GM19467 (cell line): ENCODE measurements around the gene CETN3.

Experiments
- ATAC-seq: cut with Tn5 transposase; IDR thresholded peaks from one replicate; pipeline ENCODE4 v1.9.1; 2021; ENCODE audit warnings: mild to moderate bottlenecking, moderate library complexity; ENCODE audit not compliant: unreplicated experiment

The CETN3 gene

GRCh38 chr5:90409318-90410177, at the start of gene CETN3:
Gene CETN3 (minus strand): TSS chr5:90409756. CDS start chr5:90409661, 95 bp downstream.
- peak; percentile 95 for ATAC-seq

DNA sequence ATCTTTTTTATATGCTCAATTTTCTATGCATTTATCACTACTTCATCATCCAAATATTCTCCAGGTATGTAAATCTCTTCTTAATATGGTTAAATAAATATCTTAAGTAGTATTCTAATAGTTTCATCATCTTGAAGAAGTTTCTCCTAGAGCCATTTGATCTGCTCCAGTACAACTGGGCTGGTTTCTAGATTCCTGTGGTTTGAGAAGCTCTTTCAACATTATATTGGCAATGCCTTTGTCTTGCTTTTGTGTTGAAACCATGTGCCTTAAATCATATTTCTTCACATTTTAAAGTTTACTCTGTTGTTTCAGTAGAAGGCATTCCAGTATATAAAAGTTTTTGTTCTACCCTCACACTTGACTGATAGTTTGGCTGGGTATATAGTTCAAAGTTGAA, 37.4 kb upstream of the CETN3 start:
- ATAC-seq: no peak

DNA sequence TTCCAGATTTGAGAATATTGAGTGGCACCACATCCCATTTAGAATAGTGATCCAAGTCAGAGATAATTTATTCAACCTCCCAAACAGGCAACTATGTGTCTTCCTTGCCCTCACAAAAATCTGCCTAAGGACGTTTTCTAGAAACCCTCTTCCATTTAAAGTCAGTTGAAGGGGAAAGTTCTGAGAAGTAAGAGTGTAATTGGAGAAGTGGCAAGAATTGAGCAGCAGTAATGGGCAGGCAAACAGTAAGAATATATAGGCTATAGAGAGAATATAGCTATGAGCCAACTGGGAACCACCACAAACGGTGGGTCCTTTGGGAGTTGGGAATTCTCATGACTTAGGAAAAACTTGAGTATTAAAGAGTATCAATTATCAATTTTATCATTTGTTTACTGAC, 31.1 kb upstream of the CETN3 start:
- ATAC-seq: no peak

DNA sequence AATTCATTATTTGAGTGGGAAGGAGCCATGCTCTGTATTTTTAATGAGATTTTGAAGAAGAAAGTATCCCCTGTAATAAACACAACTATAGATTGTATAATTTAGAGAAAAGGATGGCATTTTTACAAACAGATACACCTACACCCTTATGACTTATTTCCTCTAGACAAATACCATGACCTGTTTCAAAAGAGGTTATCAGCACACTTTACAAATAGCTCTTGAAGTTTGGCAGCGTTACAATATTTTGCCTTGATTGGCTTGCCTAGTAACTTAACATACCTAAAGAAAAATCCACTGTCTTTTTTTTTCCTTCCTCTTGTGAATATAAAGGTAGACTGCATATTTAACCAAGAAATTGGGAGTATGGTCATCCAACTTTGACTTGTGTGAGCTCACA, 28.5 kb upstream of the CETN3 start:
- no peak for ATAC-seq

DNA sequence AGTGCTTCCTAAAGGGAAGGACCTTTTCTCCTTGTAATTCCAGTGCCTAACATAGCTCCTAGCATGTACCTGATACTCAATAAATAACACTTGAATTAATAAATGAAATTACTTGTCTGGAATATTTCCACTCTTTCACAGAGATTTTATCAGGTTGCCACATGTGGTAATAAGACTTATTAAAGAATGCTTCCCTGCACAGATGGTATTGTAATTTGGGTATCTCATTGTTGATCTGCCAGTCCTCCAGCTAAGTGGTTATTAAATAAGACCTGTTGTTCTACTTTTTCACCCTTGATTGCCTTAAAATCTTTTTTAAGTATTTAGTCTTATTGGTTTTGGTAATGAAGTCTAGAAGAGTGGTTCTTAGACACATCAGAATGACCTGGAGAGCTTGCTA, 28.1 kb upstream of the CETN3 start:
- ATAC-seq: no peak

DNA sequence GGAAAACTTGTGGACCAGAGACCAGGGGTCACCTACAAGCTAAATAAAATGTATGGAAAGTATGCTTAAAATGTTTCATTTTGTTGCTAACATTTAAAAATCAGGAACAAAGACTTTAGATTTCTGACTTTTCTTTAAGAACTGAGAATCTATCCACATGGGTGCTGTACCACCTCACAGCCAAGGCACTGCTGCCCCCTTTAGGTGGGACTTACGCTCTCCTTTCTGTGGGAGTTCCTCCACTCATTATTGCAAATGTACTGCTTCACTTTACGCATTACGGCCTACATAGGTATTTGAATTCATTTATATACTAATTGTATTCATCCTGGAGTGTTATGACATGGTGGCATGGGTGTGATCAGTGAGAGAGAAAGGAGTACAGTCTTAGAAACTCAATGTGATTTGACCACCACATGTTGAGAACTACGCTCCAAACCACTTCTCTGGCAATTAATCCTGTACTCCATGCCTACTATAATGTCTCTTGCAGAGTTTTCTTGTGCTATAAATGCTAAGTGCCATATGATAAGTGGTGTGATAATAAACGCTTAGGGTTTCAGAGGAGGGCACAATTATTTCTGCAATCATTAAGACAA, 24.7 kb upstream of the CETN3 start:
- ATAC-seq: peak; percentile 66

GRCh38 chr5:90424245-90424644, 14.7 kb upstream of the CETN3 start:
- ATAC-seq: peak; percentile 72

DNA sequence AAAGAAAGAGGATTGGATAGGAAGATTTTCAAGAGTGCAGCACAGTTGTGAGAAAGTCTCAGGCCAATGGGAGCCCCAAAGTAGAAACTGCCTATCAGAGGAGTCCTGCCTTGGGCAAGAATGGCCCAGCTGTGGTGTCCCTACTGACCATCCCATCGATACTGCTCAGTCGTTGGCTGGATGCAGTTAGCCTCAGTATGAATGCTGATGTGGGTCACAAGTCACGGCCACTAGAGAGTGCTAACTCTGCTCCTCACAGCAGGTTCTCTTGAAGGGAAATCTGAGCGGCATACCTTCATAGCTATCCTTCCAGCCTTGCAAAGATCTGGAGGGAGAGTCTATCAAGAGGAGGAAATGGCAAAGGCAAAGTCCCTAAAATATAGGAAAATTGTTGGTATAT, 11.6 kb upstream of the CETN3 start:
- no peak for ATAC-seq

DNA sequence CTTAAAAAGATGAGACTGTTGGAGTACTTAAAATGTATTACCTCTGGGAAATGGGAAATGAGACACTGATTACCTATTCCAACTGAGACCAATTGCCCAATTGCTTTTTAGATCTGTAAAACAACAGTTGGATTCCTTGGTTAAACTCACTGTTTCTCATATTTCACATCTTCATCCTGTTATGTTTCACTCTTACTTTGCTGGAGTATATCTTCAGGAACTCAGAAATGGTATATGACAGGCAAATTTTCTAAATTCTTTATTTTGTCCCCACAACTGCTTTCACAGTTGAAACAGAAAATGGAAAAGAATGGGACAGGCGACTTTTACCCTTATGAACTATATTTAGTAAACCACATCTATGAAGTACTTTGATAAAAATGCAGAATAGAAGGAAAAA, 8.7 kb upstream of the CETN3 start:
- no peak for ATAC-seq

GRCh38 chr5:90410178-90410762, 714 bp upstream of the CETN3 start:
- no peak for ATAC-seq

GRCh38 chr5:90408571-90409317, 812 bp downstream of the CETN3 start:
- peak; percentile 2 for ATAC-seq

- ATAC-seq: no peak
Observed at GRCh38 chr5:90406466-90406865, 3.1 kb downstream of the CETN3 start.

GRCh38 chr5:90402521-90403255, 6.9 kb downstream of the CETN3 start:
- ATAC-seq: no peak

DNA sequence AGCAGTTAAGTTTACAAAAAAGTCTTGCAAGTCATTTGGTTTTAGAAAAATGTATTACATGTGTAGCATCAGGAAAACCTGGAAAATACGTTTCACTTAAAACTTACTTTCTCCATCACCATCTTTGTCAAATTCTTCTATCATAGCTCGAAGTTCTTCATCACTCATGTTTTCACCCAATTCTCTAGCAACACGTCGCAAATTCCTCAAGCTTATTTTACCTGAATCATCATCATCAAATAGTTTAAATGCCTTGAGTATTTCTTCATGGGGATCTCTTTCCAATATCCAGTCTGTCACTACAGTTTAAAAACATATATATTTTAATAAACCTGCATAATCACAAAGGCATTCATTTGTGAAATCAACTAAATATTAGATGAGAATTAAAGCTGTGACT, 10.3 kb downstream of the CETN3 start:
- no peak for ATAC-seq

DNA sequence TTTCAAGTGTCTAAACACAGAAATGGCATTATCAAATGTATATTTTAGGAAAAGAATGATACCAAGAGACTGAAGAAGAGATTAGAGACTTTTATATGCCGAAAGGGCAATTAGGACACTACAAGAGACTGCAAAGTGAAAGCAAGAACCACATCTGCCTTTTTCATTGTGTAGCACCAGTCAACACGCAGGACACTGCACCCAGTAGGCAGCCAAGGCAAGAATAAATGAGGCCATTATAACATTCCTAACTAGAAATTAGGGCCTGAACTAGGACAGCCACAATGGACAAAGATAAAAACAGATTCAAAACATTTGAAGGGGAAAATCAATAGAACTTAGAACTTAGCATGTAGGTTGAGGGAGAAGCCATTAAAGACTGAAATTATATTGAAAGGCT, 10.8 kb downstream of the CETN3 start:
- no peak for ATAC-seq

DNA sequence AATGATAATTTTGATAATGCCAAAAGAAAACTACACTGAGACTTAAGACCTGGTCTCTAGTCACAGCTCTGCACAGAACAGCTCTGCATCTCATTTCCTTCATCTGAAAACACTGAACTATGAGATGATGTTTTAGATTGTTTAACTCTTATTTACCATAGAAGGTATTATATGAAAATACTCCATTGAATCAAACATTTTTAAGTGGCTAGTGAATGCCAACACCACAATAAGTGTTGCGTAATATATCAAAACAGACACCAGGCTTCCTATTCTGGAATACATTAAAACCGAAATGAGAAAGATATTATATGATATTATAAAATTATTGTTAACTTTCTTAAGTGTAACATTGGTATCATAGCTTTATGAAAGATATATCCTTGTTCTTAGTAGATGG, 14.6 kb downstream of the CETN3 start:
- no peak for ATAC-seq

DNA sequence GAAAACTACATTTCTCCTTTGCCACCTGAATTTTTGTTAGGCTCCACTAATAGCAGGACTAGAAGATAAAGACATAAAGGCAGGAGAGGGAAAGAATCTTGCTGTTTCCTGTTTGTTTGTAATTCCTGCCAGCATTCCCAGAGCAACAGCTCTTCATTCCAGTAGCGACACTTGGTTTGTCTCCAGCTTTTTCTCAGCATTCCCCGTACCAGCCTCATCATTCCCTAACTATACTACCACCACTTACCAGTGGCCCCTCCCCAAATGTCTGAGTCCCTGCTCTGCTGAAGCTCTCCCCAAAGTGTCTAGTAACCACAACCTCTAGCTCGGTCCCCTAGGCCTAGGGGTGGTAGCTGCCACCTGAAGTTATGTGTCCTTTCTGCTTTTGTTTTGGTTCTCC, 18.6 kb downstream of the CETN3 start:
- ATAC-seq: no peak

DNA sequence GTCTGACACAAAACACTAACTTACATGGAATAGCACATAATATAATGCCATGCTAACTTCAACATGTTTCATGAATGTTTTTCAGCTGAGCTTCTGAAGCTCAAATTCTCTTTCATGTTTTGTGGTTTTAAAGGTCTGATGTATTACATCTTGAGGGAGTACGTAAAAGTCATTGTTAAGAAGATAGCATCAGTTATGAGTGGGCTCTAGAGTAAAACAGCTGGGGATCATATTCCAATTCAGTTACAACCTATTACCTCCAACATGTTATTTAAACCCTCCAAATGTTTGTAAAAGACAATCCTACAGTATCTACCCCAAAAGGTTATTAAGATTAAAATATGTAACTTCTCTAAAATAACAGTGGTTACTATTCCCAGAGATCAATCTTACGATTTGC, 19.2 kb downstream of the CETN3 start:
- no peak for ATAC-seq

DNA sequence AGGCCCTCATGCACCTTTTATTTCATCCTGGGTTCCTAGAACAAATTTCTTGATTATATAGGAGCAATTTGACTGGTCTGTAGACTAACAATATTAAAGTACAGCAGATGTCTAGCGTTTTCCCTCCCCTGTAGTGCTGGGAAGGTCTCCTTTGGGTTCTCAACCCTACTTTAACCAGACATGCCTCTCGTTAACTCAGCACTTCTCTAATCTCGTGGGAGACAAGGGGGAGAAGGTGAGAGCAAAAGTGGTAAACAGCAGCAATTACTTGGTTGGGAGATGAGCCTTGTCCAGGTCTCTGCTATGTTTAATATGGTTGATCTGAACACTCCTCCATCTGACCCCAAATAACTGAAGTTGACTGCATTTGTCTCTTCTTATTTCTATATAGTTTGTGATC, 22.0 kb downstream of the CETN3 start:
- no peak for ATAC-seq

- ATAC-seq: no peak
Observed at GRCh38 chr5:90386099-90386710, 23.4 kb downstream of the CETN3 start.
